Measurements from ENCODE around the gene HS3ST4.
"Not testable (repeated sequence)": the region's sequence is repeated elsewhere in the genome, so short reads cannot be mapped to it uniquely, and the experiment has no call there.

The HS3ST4 gene

GRCh38 chr16:25734430-25735385 lies 42.9 kb downstream of the HS3ST4 start:
- DNase-seq (ENCODE audit: low read depth), result no peak

GRCh38 chr16:25735645-25736044 lies 43.9 kb downstream of the HS3ST4 start:
- DNase-seq (ENCODE audit: low read depth), result no peak

GRCh38 chr16:25747160-25747758 lies 55.5 kb downstream of the HS3ST4 start:
- no peak for DNase-seq (ENCODE audit: low read depth)

- DNase-seq (ENCODE audit: low read depth), result no peak
Measured at GRCh38 chr16:25748092-25748654, 56.4 kb downstream of the HS3ST4 start.

GRCh38 chr16:25750488-25751216 lies 58.9 kb downstream of the HS3ST4 start:
- no peak for DNase-seq (ENCODE audit: low read depth)

- DNase-seq (ENCODE audit: low read depth), result no peak
Measured at GRCh38 chr16:25751230-25751835, 59.6 kb downstream of the HS3ST4 start.

GRCh38 chr16:25764466-25764865 lies 72.7 kb downstream of the HS3ST4 start:
- no peak for DNase-seq (ENCODE audit: low read depth)

GRCh38 chr16:25771216-25771615 lies 79.5 kb downstream of the HS3ST4 start:
- DNase-seq (ENCODE audit: low read depth), result no peak

GRCh38 chr16:25771812-25772568 lies 80.2 kb downstream of the HS3ST4 start:
- DNase-seq (ENCODE audit: low read depth), result no peak

- not testable (repeated sequence) for DNase-seq (ENCODE audit: low read depth)
Measured at GRCh38 chr16:25776214-25776613, 84.5 kb downstream of the HS3ST4 start.

- DNase-seq (ENCODE audit: low read depth), result no peak
Measured at GRCh38 chr16:25783226-25783625, 91.5 kb downstream of the HS3ST4 start.

- DNase-seq (ENCODE audit: low read depth), result no peak
Measured at GRCh38 chr16:25785361-25785760, 93.6 kb downstream of the HS3ST4 start.

- no peak for DNase-seq (ENCODE audit: low read depth)
Measured at GRCh38 chr16:25786748-25787147, 95.0 kb downstream of the HS3ST4 start.

- no peak for DNase-seq (ENCODE audit: low read depth)
Measured at GRCh38 chr16:25788637-25789036, 96.9 kb downstream of the HS3ST4 start.

GRCh38 chr16:25796239-25796638 lies 104.5 kb downstream of the HS3ST4 start:
- no peak for DNase-seq (ENCODE audit: low read depth)

- DNase-seq (ENCODE audit: low read depth), result no peak
Measured at GRCh38 chr16:25798065-25798464, 106.3 kb downstream of the HS3ST4 start.

- DNase-seq (ENCODE audit: low read depth), result no peak
Measured at GRCh38 chr16:25799816-25800215, 108.1 kb downstream of the HS3ST4 start.

- no peak for DNase-seq (ENCODE audit: low read depth)
Measured at GRCh38 chr16:25812215-25812614, 120.5 kb downstream of the HS3ST4 start.

- no peak for DNase-seq (ENCODE audit: low read depth)
Measured at GRCh38 chr16:25817295-25817694, 125.5 kb downstream of the HS3ST4 start.

GRCh38 chr16:25817876-25818275 lies 126.1 kb downstream of the HS3ST4 start:
- DNase-seq (ENCODE audit: low read depth), result no peak

- DNase-seq (ENCODE audit: low read depth), result no peak
Measured at GRCh38 chr16:25823891-25824290, 132.1 kb downstream of the HS3ST4 start.
